NT2/D1 (cell line): ENCODE measurements around the gene RBBP8NL.

Source experiments
- DNase-seq: peaks from one replicate; pipeline ENCODE4 v3.0.0-alpha.2; 2011; ENCODE audit warnings: low read depth, low spot score
- H3K27me3 ChIP-seq: 2 replicates; pipeline ENCODE4 v1.6.0; 2011; ENCODE audit warnings: mild to moderate bottlenecking; ENCODE audit not compliant: insufficient read length, insufficient read depth
- H3K36me3 ChIP-seq: 2 replicates; pipeline ENCODE4 v1.6.1; 2011; ENCODE audit warnings: mild to moderate bottlenecking, low read length, mixed read lengths; ENCODE audit not compliant: insufficient read depth, insufficient read length
- H3K4me1 ChIP-seq: 2 replicates; pipeline ENCODE4 v1.5.1; 2011; ENCODE audit not compliant: insufficient read depth, insufficient read length
- H3K4me3 ChIP-seq: 2 replicates; pipeline ENCODE4 v1.5.1; 2011; ENCODE audit warnings: low read depth; ENCODE audit not compliant: insufficient read length
- H3K9ac ChIP-seq: 2 replicates; pipeline ENCODE4 v1.6.0; 2011; ENCODE audit warnings: low read depth; ENCODE audit not compliant: insufficient read length
- H3K9me3 ChIP-seq: 2 replicates; pipeline ENCODE4 v1.5.1; 2011; ENCODE audit warnings: mild to moderate bottlenecking, low read length; ENCODE audit not compliant: insufficient read depth
- SUZ12 ChIP-seq: IDR thresholded peaks from 2 replicates; pipeline ENCODE4 v1.6.1; 2011; ENCODE audit not compliant: insufficient read length, insufficient read depth; ENCODE audit errors: extremely low read depth
- YY1 ChIP-seq: IDR thresholded peaks from 2 replicates; pipeline ENCODE4 v1.6.1; 2011; ENCODE audit not compliant: insufficient read length, insufficient read depth
- ZNF274 ChIP-seq: IDR thresholded peaks from 2 replicates; pipeline ENCODE4 v1.6.1; 2011; ENCODE audit warnings: mild to moderate bottlenecking, low read depth, low read length

Gene RBBP8NL

GRCh38 chr20:62466072-62466760 is 38.9 kb upstream of the RBBP8NL start:
- TF ChIP-seq SUZ12 (no peak), YY1 (no peak), ZNF274 (no peak)
- no peaks in the 10 kb centered on the region for H3K9me3 ChIP-seq
- peaks cover 25% of the 10 kb centered on the region for H3K4me1 ChIP-seq
- no peak for DNase-seq
- H3K36me3 ChIP-seq = no peaks in the 10 kb centered on the region
- no peak overlapping the region for H3K4me3 ChIP-seq
- no peak overlapping the region for H3K9ac ChIP-seq
- no peaks in the 10 kb centered on the region for H3K27me3 ChIP-seq

- H3K4me1 ChIP-seq = peaks cover 20% of the 10 kb centered on the region
- no peak overlapping the region for H3K4me3 ChIP-seq
- no peaks in the 10 kb centered on the region for H3K9me3 ChIP-seq
- H3K9ac ChIP-seq = no peak overlapping the region
- DNase-seq = no peak
- no peak for TF ChIP-seq ZNF274
- TF ChIP-seq SUZ12 = no peak
- TF ChIP-seq YY1 = no peak
- H3K27me3 ChIP-seq = no peaks in the 10 kb centered on the region
- no peaks in the 10 kb centered on the region for H3K36me3 ChIP-seq
Observed at GRCh38 chr20:62464990-62465389, 37.7 kb upstream of the RBBP8NL start.

GRCh38 chr20:62464425-62464770 is 37.1 kb upstream of the RBBP8NL start:
- no peak overlapping the region for H3K4me3 ChIP-seq
- DNase-seq = no peak
- no peaks in the 10 kb centered on the region for H3K27me3 ChIP-seq
- no peak overlapping the region for H3K9ac ChIP-seq
- H3K36me3 ChIP-seq = no peaks in the 10 kb centered on the region
- no peaks in the 10 kb centered on the region for H3K9me3 ChIP-seq
- no peak for TF ChIP-seq ZNF274
- TF ChIP-seq SUZ12 = no peak
- TF ChIP-seq YY1 = no peak
- H3K4me1 ChIP-seq = peaks cover 17% of the 10 kb centered on the region

GRCh38 chr20:62463651-62464424 is 36.5 kb upstream of the RBBP8NL start:
- Histone ChIP-seq H3K9ac (no peak overlapping the region), H3K4me3 (no peak overlapping the region), H3K27me3 (no peaks in the 10 kb centered on the region), H3K9me3 (no peaks in the 10 kb centered on the region), H3K4me1 (peaks cover 22% of the 10 kb centered on the region), H3K36me3 (no peaks in the 10 kb centered on the region)
- no peak for TF ChIP-seq ZNF274
- no peak for TF ChIP-seq SUZ12
- no peak for TF ChIP-seq YY1
- DNase-seq = no peak

- DNase-seq = no peak
- H3K9me3 ChIP-seq = no peaks in the 10 kb centered on the region
- no peak for TF ChIP-seq ZNF274
- no peak for TF ChIP-seq YY1
- peaks cover 24% of the 10 kb centered on the region for H3K4me1 ChIP-seq
- H3K36me3 ChIP-seq = no peaks in the 10 kb centered on the region
- H3K9ac ChIP-seq = no peak overlapping the region
- no peaks in the 10 kb centered on the region for H3K27me3 ChIP-seq
- H3K4me3 ChIP-seq = no peak overlapping the region
Observed at GRCh38 chr20:62462976-62463592, 35.7 kb upstream of the RBBP8NL start.

GRCh38 chr20:62461834-62462233 is 34.5 kb upstream of the RBBP8NL start:
- no peak overlapping the region for H3K9ac ChIP-seq
- H3K4me1 ChIP-seq = peaks cover 18% of the 10 kb centered on the region
- H3K36me3 ChIP-seq = no peaks in the 10 kb centered on the region
- DNase-seq = no peak
- H3K4me3 ChIP-seq = no peak overlapping the region
- no peaks in the 10 kb centered on the region for H3K9me3 ChIP-seq
- TF ChIP-seq ZNF274 (no peak), YY1 (no peak), SUZ12 (no peak)
- H3K27me3 ChIP-seq = no peaks in the 10 kb centered on the region

- no peaks in the 10 kb centered on the region for H3K9me3 ChIP-seq
- H3K4me1 ChIP-seq = peaks cover 18% of the 10 kb centered on the region
- H3K27me3 ChIP-seq = no peaks in the 10 kb centered on the region
- no peak for DNase-seq
- H3K36me3 ChIP-seq = no peaks in the 10 kb centered on the region
- TF ChIP-seq YY1 (no peak), ZNF274 (no peak), SUZ12 (no peak)
- H3K9ac ChIP-seq = no peak overlapping the region
- no peak overlapping the region for H3K4me3 ChIP-seq
Observed at GRCh38 chr20:62461157-62461556, 33.8 kb upstream of the RBBP8NL start.
